Brain microvascular endothelial cell (primary cell): Measurements from ENCODE around the gene PTPRN2.

Experiments used
- DNase-seq: peaks from one replicate; pipeline ENCODE4 v3.0.0-alpha.2; 2020
- H3K27ac ChIP-seq: fragments of 250-450 bp; sonication (Bioruptor Pico); 2 replicates; pipeline ENCODE4 v1.5.1; 2020; ENCODE audit warnings: mild to moderate bottlenecking, moderate library complexity
- H3K27me3 ChIP-seq: fragments of 250-450 bp; sonication (Bioruptor Pico); replicated peaks from 2 replicates; pipeline ENCODE4 v1.5.1; 2020; ENCODE audit warnings: mild to moderate bottlenecking
- H3K36me3 ChIP-seq: fragments of 250-450 bp; sonication (Bioruptor Pico); replicated peaks from 2 replicates; pipeline ENCODE4 v1.5.1; 2020; ENCODE audit warnings: mild to moderate bottlenecking
- H3K4me3 ChIP-seq: 2 replicates; pipeline ENCODE4 v1.5.1; 2011; ENCODE audit warnings: low read depth, mild to moderate bottlenecking, control low read depth, low read length, moderate library complexity
- CTCF ChIP-seq: IDR thresholded peaks from 2 replicates; pipeline ENCODE4 v1.5.1; 2011; ENCODE audit warnings: low read depth, mild to moderate bottlenecking, moderate library complexity, low read length, control low read depth, inconsistent platforms; ENCODE audit errors: missing control alignments
- in situ Hi-C: cut with HindIII; loops from 2 replicates; pipeline ENCODE4 v1.10.0; 2017; ENCODE audit warnings: low sequenced_read_pairs, low pct_ligation_motif_present

PTPRN2 gene

GRCh38 chr7:158620839-158621441 lies 33.3 kb upstream of the PTPRN2 start:
- no peak for DNase-seq
- Histone ChIP-seq H3K27ac (no peak overlapping the region), H3K36me3 (no peaks in the 10 kb centered on the region), H3K27me3 (no peaks in the 10 kb centered on the region), H3K4me3 (no peak overlapping the region)
- TF ChIP-seq CTCF, result no peak
- in situ Hi-C loops, result no loop called here

GRCh38 chr7:158620418-158620817 lies 32.8 kb upstream of the PTPRN2 start:
- DNase-seq, result no peak
- H3K36me3 ChIP-seq, result no peaks in the 10 kb centered on the region
- in situ Hi-C loops, result no loop called here

GRCh38 chr7:158618745-158619140 lies 31.1 kb upstream of the PTPRN2 start:
- TF ChIP-seq CTCF, result no peak
- Histone ChIP-seq H3K4me3 (no peak overlapping the region), H3K27ac (peak overlapping the region; percentile 83), H3K27me3 (no peaks in the 10 kb centered on the region), H3K36me3 (no peaks in the 10 kb centered on the region)
- DNase-seq, result no peak
- in situ Hi-C loops, result no loop called here

More at GRCh38 chr7:158620418-158620817, 32.8 kb upstream of the PTPRN2 start:
- Histone ChIP-seq H3K4me3 (no peak overlapping the region), H3K27me3 (no peaks in the 10 kb centered on the region), H3K27ac (no peak overlapping the region)
- TF ChIP-seq CTCF, result no peak

- Histone ChIP-seq H3K4me3 (no peak overlapping the region), H3K36me3 (no peaks in the 10 kb centered on the region), H3K27me3 (no peaks in the 10 kb centered on the region), H3K27ac (peak overlapping the region; percentile 83)
- in situ Hi-C loops, result no loop called here
- DNase-seq, result peak; percentile 76
- no peak for TF ChIP-seq CTCF
These were observed 30.1 kb upstream of the PTPRN2 start for GRCh38 chr7:158617737-158618128.

- Histone ChIP-seq H3K27me3 (no peaks in the 10 kb centered on the region), H3K27ac (no peak overlapping the region), H3K4me3 (no peak overlapping the region), H3K36me3 (no peaks in the 10 kb centered on the region)
- in situ Hi-C loops, result no loop called here
- TF ChIP-seq CTCF, result no peak
- no peak for DNase-seq
These were observed 28.4 kb upstream of the PTPRN2 start for GRCh38 chr7:158616050-158616449.

GRCh38 chr7:158614700-158615099 lies 27.1 kb upstream of the PTPRN2 start:
- DNase-seq, result peak; percentile 46
- Histone ChIP-seq H3K4me3 (no peak overlapping the region), H3K27me3 (no peaks in the 10 kb centered on the region), H3K27ac (no peak overlapping the region), H3K36me3 (no peaks in the 10 kb centered on the region)
- in situ Hi-C loops, result no loop called here
- TF ChIP-seq CTCF, result no peak
